Myometrial cell (primary cell): ENCODE results near the gene MPPE1. TPM values are rescaled to one million over a fixed set of nuclear protein-coding genes. Genes with fewer than 3 reads are reported as not detected.

Source experiments
- total RNA-seq: library from RNA; depleted of rRNA; stranded (reverse); fragments of >200 nt; gene quantifications from 2 replicates; pipeline ENCODE4 v1.2.3, GENCODE V29; 2015

The MPPE1 gene
- total RNA-seq: 23.0 and 33.4 TPM in 2 replicates

DNA sequence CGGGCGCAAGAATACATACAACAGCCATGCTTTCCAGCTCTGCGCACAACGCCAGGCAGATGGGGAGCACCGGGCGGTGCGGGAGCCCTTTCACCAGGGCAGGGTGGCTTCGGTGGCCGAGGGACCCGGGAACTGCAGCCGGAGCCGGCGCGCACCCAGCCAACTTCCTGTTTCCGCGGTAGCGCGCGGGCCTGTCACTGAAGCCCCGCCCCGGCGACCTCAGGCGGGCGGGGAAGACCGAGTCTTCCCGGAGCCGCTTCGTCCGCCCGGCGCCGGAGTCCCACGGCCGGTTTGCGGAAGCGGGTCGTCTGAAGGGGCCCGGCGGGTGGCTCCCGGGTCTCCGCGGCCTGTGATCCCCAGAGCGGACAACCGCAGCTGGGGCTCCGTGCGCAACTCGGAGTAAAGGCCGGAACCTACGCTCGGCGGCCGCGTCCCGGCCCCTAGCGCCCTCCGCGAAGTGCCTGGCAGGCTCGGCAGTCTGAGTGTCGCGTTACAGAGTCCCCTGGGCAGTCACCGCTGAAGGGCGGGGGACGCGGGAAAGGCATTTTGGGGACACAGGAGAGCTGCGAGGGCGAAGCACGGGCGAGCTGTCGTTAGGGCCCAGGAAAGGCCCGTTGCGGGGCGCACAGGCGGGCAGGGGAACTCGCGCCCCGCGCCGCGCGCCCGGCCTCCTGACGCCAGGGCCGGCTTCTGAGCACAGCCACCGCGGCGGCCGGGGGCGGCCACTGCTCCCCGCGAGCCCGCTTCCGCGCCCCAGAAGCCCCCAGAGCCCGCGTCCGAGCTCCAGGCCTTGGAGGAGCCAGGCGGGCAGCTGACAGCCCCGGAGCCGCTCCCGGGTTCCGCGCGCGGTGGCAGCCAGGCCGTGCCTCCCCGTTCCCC, at the start of gene MPPE1:
Gene MPPE1, minus strand, starts transcription at position 136 of the 879 bp plus-strand sequence. CDS start 11,053 bp downstream, outside the sequence.

GRCh38 chr18:11851146-11851805, 56.8 kb downstream of the MPPE1 start, which contains the start of gene CHMP1B:
CHMP1B (plus strand) TSS chr18:11851413; CDS start chr18:11851512, 99 bp downstream.

Other genes starting within 250 kb of the MPPE1 start
- gene GNAL, start 219.1 kb downstream of the MPPE1 start, total RNA-seq: 0.29 TPM in 1 of 2 replicates, not detected in the other
- 25.7 and 25.9 TPM in 2 replicates for gene CHMP1B, start 56.9 kb downstream of the MPPE1 start, total RNA-seq
- gene IMPA2, start 73.2 kb upstream of the MPPE1 start, total RNA-seq: 16.8 and 21.3 TPM in 2 replicates
- not detected in 2 replicates for gene ANKRD62, start 185.5 kb upstream of the MPPE1 start, total RNA-seq